SH-SY5Y (cell line): ENCODE results near the gene GDF11.

ENCODE experiments used
- GATA2 ChIP-seq: IDR thresholded peaks from 2 replicates; pipeline ENCODE4 v1.6.1; 2011; ENCODE audit warnings: mild to moderate bottlenecking, low read depth, low read length
- GATA3 ChIP-seq: IDR thresholded peaks from 2 replicates; pipeline ENCODE4 v1.6.1; 2011; ENCODE audit warnings: low read depth, mild to moderate bottlenecking, low read length, moderate library complexity

GDF11 gene

DNA sequence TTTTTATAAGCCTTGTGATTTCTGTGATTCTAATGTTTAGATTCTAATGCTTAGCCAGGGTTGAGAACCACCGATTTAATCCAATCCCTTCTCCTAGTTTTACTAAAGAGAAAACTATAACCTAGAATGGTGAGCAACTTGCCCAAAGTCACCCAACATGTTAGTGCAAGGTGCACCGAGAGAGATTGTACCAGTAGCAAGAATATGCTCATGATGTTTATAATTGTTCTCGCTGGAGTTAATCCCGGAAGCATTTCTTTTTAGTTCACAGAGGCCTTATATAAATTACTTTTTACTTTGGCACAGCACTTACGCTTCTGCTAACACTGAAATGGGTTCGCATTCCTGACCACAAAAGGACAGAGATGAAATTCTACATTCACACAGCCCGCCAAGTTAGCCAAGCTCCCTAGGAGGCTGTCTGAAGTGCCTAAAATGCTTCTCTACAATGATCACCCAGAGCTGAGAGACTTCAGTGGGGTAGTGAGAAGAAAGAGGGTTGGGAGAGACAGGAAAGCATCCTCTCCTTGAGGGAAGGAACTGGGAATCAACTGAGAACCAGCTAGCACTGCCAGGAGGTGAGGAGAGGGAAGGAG, 27.7 kb upstream of the GDF11 start:
- no peak for TF ChIP-seq GATA3
- TF ChIP-seq GATA2, result no peak

DNA sequence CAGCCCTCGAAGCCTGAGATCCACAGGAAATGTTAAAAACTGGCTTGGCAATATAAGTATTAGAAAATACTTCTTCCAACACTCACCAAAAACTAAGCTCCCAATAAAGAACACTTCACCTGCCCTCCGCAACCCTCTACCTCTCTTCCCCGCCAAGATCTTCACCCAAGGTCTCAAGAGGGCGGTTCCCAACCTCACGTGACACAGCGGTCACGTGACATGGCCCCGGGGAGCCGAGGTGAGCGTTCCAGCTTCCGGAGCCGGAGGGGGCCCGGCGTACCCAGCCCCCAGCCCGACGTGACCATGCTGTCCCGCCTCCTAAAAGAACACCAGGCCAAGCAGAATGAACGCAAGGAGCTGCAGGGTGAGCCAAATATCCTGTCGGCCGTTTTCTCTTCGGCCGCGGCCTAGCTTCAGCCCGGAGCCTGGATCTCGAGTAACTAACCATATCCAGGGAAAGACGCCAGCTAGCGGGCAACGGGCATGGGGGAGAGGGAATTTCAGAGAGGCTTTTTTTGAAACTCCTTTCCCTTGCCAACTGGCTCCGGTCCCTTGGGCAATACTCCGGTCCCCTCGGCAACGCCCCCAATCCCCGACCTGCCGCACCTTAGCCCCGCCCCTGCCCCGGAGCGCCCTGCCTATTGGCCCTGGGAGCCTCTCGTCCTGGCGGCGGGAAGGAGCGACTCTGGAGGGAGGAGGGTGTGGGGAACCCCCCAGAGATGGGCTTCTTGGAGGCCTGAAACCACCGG, 26.9 kb upstream of the GDF11 start, which contains the start of gene BLOC1S1:
Gene BLOC1S1 (plus strand): TSS at position 214 of the 749 bp plus-strand sequence. CDS start 6 bp downstream, at position 220.
- TF ChIP-seq GATA3 (no peak), GATA2 (no peak)

DNA sequence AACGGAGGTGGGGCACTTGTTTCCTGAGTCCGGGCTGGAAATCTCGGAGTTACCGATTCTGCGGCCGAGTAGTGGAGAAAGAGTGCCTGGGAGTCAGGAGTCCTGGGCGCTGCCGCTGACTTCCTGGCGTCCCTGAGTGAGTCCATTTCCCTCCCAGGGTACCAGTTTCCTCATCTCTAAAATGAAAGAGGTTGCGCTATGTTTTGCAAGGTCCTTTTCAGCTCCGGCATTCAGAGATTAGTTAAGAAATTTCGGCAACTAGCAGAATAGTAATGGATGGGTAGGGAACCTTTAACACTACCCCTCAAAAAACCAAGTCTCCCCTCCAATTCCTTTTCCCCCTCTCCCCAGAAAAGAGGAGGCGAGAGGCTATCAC, 26.4 kb upstream of the GDF11 start:
- TF ChIP-seq GATA3, result no peak
- no peak for TF ChIP-seq GATA2

DNA sequence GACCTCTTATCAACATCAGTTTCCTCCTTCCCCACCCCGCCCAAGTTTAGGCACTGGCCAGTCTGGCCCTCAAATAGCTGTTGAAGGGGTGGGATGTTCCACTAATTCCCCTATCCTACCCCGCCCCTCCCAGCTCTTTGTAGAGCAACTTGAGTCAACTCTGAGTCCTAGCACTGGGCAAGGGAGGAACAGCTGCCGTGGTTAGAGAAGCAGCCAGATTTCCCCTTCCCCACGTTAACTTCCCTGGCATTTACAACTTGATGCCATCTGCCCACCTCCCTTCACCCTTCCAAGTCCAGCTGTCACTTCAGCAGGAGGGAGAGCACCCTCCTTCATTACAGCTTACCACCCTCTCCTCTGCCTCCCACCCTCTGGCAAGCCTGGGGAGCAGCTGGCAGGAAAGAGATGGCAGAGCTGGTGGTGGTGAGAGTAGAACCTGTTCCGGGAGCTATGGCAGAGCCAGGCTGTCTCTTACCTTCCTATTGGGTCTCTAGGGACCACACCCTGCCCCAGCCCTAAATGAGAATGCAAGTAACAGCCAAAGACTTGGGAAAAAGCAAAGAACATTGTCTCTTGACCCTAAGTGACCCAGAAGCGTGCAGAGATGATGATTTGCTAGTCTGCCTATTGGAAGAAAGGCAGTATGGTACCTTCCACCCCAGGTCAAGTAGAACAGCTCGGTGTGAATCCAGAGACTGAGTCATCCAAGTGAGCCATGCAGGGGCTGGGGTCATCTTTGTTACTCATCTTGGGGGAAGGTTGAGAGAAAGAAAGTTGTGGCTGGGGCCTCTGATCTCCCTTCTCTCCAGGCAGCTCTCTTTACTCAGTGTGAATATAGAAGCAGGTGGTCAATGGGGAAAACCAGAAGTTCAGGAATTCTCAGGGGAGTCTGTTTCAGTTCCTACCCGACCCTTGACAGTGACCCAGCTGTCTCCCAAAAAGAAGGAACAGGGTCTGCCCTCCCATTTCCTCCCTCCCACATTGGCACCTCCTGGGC, 25.6 kb upstream of the GDF11 start:
- TF ChIP-seq GATA2 (no peak), GATA3 (no peak)

DNA sequence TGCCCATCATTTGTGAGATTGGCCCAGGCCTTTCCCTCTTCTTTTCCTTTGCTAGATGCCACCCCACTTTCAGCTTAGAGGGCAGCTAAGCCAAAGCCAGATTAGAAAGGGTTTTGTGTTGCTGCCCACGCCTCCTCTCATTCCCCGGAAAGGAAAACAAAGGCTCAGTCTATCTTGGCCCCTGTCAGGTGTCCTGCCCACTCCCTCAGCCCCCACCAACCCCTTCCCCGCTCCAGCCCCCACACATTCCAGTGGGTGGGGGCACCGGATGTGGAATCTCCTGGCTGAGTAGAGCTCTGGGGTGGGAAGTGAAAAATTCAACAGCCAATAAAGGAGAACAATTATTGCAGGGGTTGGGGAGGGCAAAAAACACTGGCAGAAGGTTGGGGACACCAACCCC, 24.9 kb upstream of the GDF11 start:
- no peak for TF ChIP-seq GATA2
- TF ChIP-seq GATA3, result no peak

DNA sequence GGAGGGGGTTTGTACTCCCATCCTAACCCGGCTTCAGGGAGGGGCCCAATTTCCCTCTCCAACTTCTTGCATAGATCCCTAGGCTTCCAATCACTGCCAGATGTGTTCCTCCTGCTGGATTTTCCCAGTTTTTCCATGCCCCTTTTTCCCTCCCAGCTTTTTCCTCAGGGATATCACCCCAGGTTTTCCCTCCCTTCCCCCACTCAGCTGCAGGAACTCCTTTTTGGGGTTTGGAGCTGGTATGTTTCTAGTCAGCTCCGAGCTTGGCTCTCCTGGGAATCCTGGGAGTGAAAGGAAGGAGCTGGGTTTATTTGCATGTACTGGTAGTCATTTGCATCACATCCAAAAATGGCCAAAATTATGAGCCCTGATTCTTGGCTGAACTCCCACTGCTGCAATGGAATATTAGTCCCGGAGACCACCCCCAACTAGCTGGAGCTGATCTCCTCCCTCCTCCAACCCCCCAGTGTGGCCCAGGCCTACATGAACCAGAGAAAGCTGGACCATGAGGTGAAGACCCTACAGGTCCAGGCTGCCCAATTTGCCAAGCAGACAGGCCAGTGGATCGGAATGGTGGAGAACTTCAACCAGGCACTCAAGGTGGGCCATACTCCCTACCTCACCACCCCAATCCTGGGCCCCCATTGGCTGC, 24.2 kb upstream of the GDF11 start:
- TF ChIP-seq GATA3 (no peak), GATA2 (no peak)

DNA sequence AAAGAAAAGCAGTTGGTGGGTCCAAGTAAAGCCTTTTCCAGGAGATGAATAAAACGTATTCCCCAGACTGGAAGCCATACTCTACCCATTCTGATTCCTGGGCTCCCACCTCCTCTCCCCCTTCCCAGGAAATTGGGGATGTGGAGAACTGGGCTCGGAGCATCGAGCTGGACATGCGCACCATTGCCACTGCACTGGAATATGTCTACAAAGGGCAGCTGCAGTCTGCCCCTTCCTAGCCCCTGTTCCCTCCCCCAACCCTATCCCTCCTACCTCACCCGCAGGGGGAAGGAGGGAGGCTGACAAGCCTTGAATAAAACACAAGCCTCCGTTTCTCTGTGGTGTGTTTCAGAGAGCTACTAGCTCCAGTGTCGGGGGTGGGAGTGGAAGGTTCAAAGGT, 23.6 kb upstream of the GDF11 start:
- TF ChIP-seq GATA3 (no peak), GATA2 (no peak)

DNA sequence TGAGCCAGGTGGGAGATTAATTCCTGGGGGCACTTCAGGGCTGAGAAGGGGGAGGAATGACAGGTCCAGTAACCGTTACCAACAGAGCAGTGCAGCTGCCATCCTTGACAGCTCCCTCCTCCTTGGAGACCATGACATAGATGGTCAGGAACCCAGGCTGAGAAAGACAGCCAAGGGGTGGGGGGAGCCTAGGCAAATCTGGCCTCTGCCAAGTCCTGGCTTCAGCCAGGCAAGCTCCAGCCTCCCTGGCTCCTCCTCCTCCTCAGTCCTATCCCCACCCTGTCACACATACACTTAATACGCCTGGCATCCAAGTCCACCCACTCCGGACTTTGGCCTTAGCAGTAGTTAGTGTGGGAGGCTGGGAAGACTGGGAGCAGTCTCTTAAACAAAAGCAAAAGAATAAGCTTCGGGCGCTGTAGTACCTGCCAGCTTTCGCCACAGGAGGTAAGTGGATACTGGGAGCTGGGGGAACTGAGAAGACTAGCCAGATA, 22.8 kb upstream of the GDF11 start, which contains the start of gene RDH5:
Gene RDH5 (plus strand): TSS at position 323 of the 494 bp plus-strand sequence. CDS start 792 bp downstream, outside the sequence.
- no peak for TF ChIP-seq GATA3
- no peak for TF ChIP-seq GATA2

DNA sequence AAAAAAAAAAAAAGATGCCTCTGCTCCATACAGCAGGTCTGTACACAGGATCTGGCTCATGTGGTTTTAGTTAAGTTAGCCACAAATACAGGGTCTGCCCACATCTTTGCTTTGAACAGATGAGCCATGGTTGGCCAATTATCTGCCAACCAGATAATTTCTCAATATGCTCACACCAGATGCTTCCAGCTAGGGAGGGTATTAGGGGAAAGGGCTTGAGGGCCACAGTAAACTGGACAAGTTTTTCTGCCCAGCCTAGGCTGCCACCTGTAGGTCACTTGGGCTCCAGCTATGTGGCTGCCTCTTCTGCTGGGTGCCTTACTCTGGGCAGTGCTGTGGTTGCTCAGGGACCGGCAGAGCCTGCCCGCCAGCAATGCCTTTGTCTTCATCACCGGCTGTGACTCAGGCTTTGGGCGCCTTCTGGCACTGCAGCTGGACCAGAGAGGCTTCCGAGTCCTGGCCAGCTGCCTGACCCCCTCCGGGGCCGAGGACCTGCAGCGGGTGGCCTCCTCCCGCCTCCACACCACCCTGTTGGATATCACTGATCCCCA, 22.0 kb upstream of the GDF11 start:
- no peak for TF ChIP-seq GATA3
- TF ChIP-seq GATA2, result no peak

DNA sequence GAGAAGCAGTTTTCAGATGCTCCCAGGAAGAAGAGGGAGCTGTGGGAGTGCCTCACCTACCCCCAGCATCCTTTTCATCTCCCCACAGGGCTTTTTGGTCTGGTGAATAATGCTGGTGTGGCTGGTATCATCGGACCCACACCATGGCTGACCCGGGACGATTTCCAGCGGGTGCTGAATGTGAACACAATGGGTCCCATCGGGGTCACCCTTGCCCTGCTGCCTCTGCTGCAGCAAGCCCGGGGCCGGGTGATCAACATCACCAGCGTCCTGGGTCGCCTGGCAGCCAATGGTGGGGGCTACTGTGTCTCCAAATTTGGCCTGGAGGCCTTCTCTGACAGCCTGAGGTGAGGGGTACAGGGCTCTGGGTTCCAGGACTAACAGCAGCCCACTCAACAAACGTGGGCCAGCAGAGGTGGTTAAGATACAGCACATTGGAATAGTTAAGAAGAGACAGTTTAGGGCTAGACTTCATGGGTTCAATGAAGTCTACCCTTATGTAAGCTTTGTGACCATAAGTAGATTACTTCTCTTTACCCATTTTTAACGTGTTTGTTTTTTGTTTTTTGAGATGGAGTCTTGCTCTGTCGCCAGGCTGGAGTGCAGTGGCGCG, 21.2 kb upstream of the GDF11 start:
- TF ChIP-seq GATA2, result no peak
- no peak for TF ChIP-seq GATA3

DNA sequence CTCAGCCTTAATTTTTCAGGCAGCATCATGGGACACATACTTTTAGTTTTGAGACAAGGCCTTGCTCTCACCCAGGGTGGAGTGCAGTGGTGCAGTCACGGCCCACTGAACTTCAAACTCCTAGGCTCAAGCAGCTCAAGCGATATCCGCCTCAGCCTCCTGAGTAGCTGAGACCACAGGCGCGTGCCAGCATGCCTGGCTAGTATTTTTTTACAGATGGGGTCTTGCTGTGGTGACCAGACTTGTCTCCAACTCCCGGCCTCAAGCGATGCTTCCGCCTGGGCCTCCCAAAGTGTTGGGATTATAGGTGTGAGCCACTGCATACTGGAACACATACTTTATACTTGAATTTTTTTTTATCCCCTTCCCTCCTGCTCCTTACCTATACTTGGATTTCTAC, 20.0 kb upstream of the GDF11 start:
- no peak for TF ChIP-seq GATA3
- TF ChIP-seq GATA2, result no peak

DNA sequence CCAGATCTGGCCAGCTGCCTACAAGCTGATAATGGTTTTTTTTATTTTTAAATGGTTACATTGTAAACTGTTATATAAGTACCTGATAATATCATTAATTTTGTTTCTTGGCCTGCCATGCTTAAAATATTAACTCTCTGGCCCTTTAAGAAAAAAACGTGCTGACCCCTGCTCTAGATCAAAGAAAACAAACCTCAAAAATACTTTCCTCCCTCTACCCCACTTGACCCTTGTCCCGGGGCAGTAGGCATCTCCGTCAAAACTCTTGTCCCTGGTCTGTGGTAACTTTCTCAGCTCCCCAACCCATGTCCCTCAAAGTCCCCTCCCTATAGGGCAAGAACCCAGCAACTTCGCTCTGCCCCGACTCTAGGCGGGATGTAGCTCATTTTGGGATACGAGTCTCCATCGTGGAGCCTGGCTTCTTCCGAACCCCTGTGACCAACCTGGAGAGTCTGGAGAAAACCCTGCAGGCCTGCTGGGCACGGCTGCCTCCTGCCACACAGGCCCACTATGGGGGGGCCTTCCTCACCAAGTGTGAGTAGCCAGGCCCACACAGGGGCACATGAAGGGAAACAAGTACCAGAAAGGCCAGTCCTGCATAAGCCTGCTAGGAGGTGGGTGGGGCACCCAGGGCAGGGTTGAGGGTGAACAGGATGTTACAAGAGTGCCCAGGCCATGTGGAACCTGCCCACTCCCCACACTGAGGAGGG, 19.3 kb upstream of the GDF11 start:
- TF ChIP-seq GATA2 (no peak), GATA3 (no peak)

DNA sequence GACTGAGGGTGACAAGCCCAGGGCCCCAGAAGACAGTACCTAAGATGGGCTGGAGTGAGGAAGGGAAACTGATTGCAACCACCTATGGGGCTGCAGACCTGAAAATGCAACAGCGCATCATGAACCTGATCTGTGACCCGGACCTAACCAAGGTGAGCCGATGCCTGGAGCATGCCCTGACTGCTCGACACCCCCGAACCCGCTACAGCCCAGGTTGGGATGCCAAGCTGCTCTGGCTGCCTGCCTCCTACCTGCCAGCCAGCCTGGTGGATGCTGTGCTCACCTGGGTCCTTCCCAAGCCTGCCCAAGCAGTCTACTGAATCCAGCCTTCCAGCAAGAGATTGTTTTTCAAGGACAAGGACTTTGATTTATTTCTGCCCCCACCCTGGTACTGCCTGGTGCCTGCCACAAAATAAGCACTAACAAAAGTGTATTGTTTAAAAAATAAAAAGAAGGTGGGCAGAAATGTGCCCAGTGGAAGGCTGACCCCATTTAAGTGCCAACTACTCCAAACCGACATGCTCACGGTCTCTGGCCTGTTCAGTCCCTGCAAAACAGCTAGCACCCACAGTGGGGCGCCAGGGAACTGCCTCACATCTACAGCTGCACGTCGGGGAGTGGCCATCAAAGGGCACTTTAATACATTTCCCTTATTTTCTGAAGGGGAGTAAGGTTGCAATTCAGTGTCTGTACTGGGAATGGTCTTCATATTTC, 18.5 kb upstream of the GDF11 start:
- TF ChIP-seq GATA2, result no peak
- no peak for TF ChIP-seq GATA3
